GM12878 (cell line): Measurements from ENCODE around the gene EIF4B. TPM values are rescaled to one million over a fixed set of nuclear protein-coding genes. Genes with fewer than 3 reads are reported as not detected.

ENCODE experiments used
- GABPA ChIP-seq: IDR thresholded peaks from 2 replicates; pipeline ENCODE4 v1.6.1; 2014; ENCODE audit warnings: antibody characterized with exemption, low read depth, mild to moderate bottlenecking, inconsistent platforms
- KLF5 ChIP-seq: fragments of 450-650 bp; IDR thresholded peaks from 2 replicates; pipeline ENCODE4 v1.6.1; 2014; ENCODE audit warnings: mild to moderate bottlenecking; ENCODE audit not compliant: partially characterized antibody
- MEF2A ChIP-seq: IDR thresholded peaks from 2 replicates; pipeline ENCODE4 v1.6.1; 2011; ENCODE audit warnings: low read depth, mild to moderate bottlenecking, low read length, moderate library complexity; ENCODE audit not compliant: insufficient read depth
- MXI1 ChIP-seq: fragments of 150-350 bp; IDR thresholded peaks from 2 replicates; pipeline ENCODE4 v1.6.1; 2011; ENCODE audit warnings: low read depth, mild to moderate bottlenecking, inconsistent platforms, low read length, improper control_type of control experiment
- NKRF ChIP-seq: fragments of 450-650 bp; conservative IDR thresholded peaks from 2 replicates; pipeline ENCODE4 v1.6.1; 2017; ENCODE audit warnings: mild to moderate bottlenecking, moderate library complexity
- NR2C1 ChIP-seq: fragments of 450-650 bp; IDR thresholded peaks from 2 replicates; pipeline ENCODE4 v1.6.1; 2017; ENCODE audit warnings: antibody characterized with exemption, mild to moderate bottlenecking, moderate library complexity
- PAX5 ChIP-seq: IDR thresholded peaks from 2 replicates; pipeline ENCODE4 v1.6.1; 2011; ENCODE audit warnings: low read depth, low read length, borderline replicate concordance
- POLR2AphosphoS2 ChIP-seq: IDR thresholded peaks from 2 replicates; pipeline ENCODE4 v1.6.1; 2011; ENCODE audit warnings: low read depth, mild to moderate bottlenecking, low read length, improper control_type of control experiment, moderate library complexity
- RB1 ChIP-seq: fragments of 450-650 bp; formaldehyde crosslinking; IDR thresholded peaks from 2 replicates; pipeline ENCODE4 v1.6.1; 2017; ENCODE audit warnings: mild to moderate bottlenecking, borderline replicate concordance
- RBBP5 ChIP-seq: fragments of 200-600 bp; sonication (generic); conservative IDR thresholded peaks from 2 replicates; pipeline ENCODE4 v1.6.1; 2016
- RELA ChIP-seq: fragments of 450-650 bp; IDR thresholded peaks from 2 replicates; pipeline ENCODE4 v1.8.0; 2014; ENCODE audit warnings: borderline replicate concordance; ENCODE audit not compliant: partially characterized antibody
- SMAD1 ChIP-seq: fragments of 450-650 bp; IDR thresholded peaks from 2 replicates; pipeline ENCODE4 v1.6.1; 2018; ENCODE audit warnings: mild to moderate bottlenecking, low read depth; ENCODE audit not compliant: partially characterized antibody
- SMAD5 ChIP-seq: IDR thresholded peaks from 2 replicates; pipeline ENCODE4 v1.6.1; 2016; ENCODE audit warnings: antibody characterized with exemption, low read depth
- SMARCA5 ChIP-seq: fragments of 450-650 bp; IDR thresholded peaks from 2 replicates; pipeline ENCODE4 v1.6.1; 2017; ENCODE audit warnings: mild to moderate bottlenecking
- SREBF1 ChIP-seq: IDR thresholded peaks from 2 replicates; pipeline ENCODE4 v1.6.1; 2012; ENCODE audit warnings: mild to moderate bottlenecking, low read length
- TBL1XR1 ChIP-seq: IDR thresholded peaks from 2 replicates; pipeline ENCODE4 v1.6.1; 2012; ENCODE audit warnings: low read depth, low read length, improper control_type of control experiment
- TCF3 ChIP-seq: IDR thresholded peaks from 2 replicates; pipeline ENCODE4 v1.6.1; 2012; ENCODE audit warnings: low read depth, mild to moderate bottlenecking, low read length, borderline replicate concordance; ENCODE audit not compliant: insufficient read depth
- USF2 ChIP-seq: IDR thresholded peaks from 2 replicates; pipeline ENCODE4 v1.6.1; 2011; ENCODE audit warnings: low read depth, low read length, improper control_type of control experiment, borderline replicate concordance
- YY1 ChIP-seq: IDR thresholded peaks from 2 replicates; pipeline ENCODE4 v1.6.1; 2011; ENCODE audit warnings: low read depth, mild to moderate bottlenecking, low read length
- ZNF687 ChIP-seq: fragments of 450-650 bp; IDR thresholded peaks from 2 replicates; pipeline ENCODE4 v1.6.1; 2017; ENCODE audit warnings: mild to moderate bottlenecking, moderate library complexity
- polyA plus RNA-seq, 11 experiments: library from polyadenylated mRNA; depleted of rRNA in 4 of 11; unstranded in 6 of 11; stranded (reverse) in 5 of 11; fragments of >200 nt; fragmentation: Nextera tagmentation in 4 of 11; fragmentation: Illumina TruSeq in 1 of 11; extraction: Ambion mirVana in 4 of 11; extraction: Trizol in 1 of 11; gene quantifications; 1 replicate in 1 of 11; 2 replicates in 10 of 11; pipeline versions ENCODE4 v1.2.1 to v1.2.3, GENCODE V29; 2011 to 2016; ENCODE audit warnings: inconsistent platforms in 2 of 11, missing spikeins in 2 of 11, low read depth in 1 of 11
- total RNA-seq, 4 experiments: library from RNA; depleted of rRNA in 3 of 4; stranded (reverse); fragments of >200 nt in 3 of 4; fragmentation: Illumina TruSeq in 1 of 4; extraction: Trizol in 1 of 4; gene quantifications; 2 replicates each; pipeline versions ENCODE4 v1.2.1 to v1.2.3, GENCODE V29; 2013 to 2021

The EIF4B gene
- total and polyA plus RNA-seq, 10 of the 15 experiments (the other 5 are each of a cell fraction or from before 2014, with no cell fraction given): 123 to 752 (median 431) TPM

GRCh38 chr12:53005986-53006809 is at the start of gene EIF4B (continued):
- peak; percentile 56; the same call in 1 of the 2 replicates for TF ChIP-seq NR2C1
- peak; percentile 61 for TF ChIP-seq USF2
- TF ChIP-seq POLR2AphosphoS2: peak; percentile 64
- TF ChIP-seq RB1: peak; percentile 73; the same call in 1 of the 2 replicates
- no peak; the same call in 1 of the 2 replicates for TF ChIP-seq PAX5
- TF ChIP-seq RBBP5: 0 out of 2 replicates have a peak, but pooled peaks have one; percentile 27
- TF ChIP-seq TBL1XR1: no peak
- TF ChIP-seq MXI1: peak; percentile 82; the same call in 1 of the 2 replicates
- no peak for TF ChIP-seq GABPA
- no peak for TF ChIP-seq TCF3
- peak; percentile 52 for TF ChIP-seq NKRF
- TF ChIP-seq SREBF1: no peak
- peak; percentile 63 for TF ChIP-seq SMAD1
- TF ChIP-seq YY1: peak; percentile 96
- peak; percentile 55; the same call in 1 of the 2 replicates for TF ChIP-seq SMAD5
- TF ChIP-seq MEF2A: no peak
- TF ChIP-seq ZNF687: 0 out of 2 replicates have a peak, but pooled peaks have one; percentile 35
- peak; percentile 48; the same call in 1 of the 2 replicates for TF ChIP-seq SMARCA5
- peak; percentile 70 for TF ChIP-seq KLF5
- no peak for TF ChIP-seq RELA
